SU-DHL-6 (cell line): ENCODE data around the gene TOR3A.

Experiments
- H2AFZ ChIP-seq: fragments of 200-600 bp; sonication (generic); 2 replicates; pipeline ENCODE4 v1.6.1; 2014; ENCODE audit warnings: low read depth, mild to moderate bottlenecking, moderate library complexity, mixed read lengths, antibody characterized with exemption, low read length; ENCODE audit not compliant: severe bottlenecking
- H3F3A ChIP-seq: fragments of 200-600 bp; shearing (Covaris generic); 2 replicates; pipeline ENCODE4 v1.6.0; 2016; ENCODE audit warnings: antibody characterized with exemption, mild to moderate bottlenecking; ENCODE audit not compliant: insufficient read depth
- H3K27ac ChIP-seq: fragments of 200-600 bp; sonication (generic); 2 replicates; pipeline ENCODE4 v1.5.1; 2016; ENCODE audit warnings: low read depth, mild to moderate bottlenecking, low read length, moderate library complexity, mixed read lengths
- H3K27me3 ChIP-seq: fragments of 200-600 bp; sonication (generic), shearing (Covaris generic); 2 replicates; pipeline ENCODE4 v1.6.0; 2014; ENCODE audit warnings: mild to moderate bottlenecking, low read length
- H3K36me3 ChIP-seq: fragments of 200-600 bp; sonication (generic); 2 replicates; pipeline ENCODE4 v1.6.1; 2014; ENCODE audit warnings: mild to moderate bottlenecking, low read length, mixed read lengths
- H3K4me2 ChIP-seq: fragments of 300-600, 200-600 bp; shearing (Covaris generic), sonication (generic); 2 replicates; pipeline ENCODE4 v1.6.0; 2014; ENCODE audit warnings: low read length, low read depth, mild to moderate bottlenecking; ENCODE audit not compliant: poor library complexity, severe bottlenecking
- H3K4me3 ChIP-seq: fragments of 200-600 bp; sonication (generic); 2 replicates; pipeline ENCODE4 v1.5.1; 2014; ENCODE audit warnings: antibody characterized with exemption, low read length, mild to moderate bottlenecking, mixed read lengths; ENCODE audit not compliant: insufficient read depth, poor library complexity, severe bottlenecking
- H3K79me2 ChIP-seq: fragments of 200-600 bp; sonication (generic); 2 replicates; pipeline ENCODE4 v1.6.1; 2014; ENCODE audit warnings: mild to moderate bottlenecking, low read length, moderate library complexity; ENCODE audit not compliant: insufficient read depth
- H3K9ac ChIP-seq: fragments of 200-600 bp; sonication (generic); 2 replicates; pipeline ENCODE4 v1.7.0; 2014; ENCODE audit warnings: mild to moderate bottlenecking, low read length
- H3K9me2 ChIP-seq: fragments of 200-600 bp; sonication (generic); replicated peaks from 2 replicates; pipeline ENCODE4 v1.6.1; 2014; ENCODE audit warnings: low read length; ENCODE audit not compliant: insufficient read depth
- H3K9me3 ChIP-seq: fragments of 200-600 bp; sonication (generic); 2 replicates; pipeline ENCODE4 v1.6.1; 2014; ENCODE audit warnings: low read length, mixed read lengths; ENCODE audit not compliant: insufficient read depth
- H4K20me1 ChIP-seq: fragments of 200-600 bp; sonication (generic); 2 replicates; pipeline ENCODE4 v1.6.1; 2014; ENCODE audit warnings: low read depth, mild to moderate bottlenecking, antibody characterized with exemption, low read length, moderate library complexity, mixed read lengths
- EZH2phosphoT487 ChIP-seq: fragments of 200-600 bp; sonication (generic), shearing (Covaris generic); conservative IDR thresholded peaks from 2 replicates; pipeline ENCODE4 v1.6.1; 2018; ENCODE audit warnings: mild to moderate bottlenecking, antibody characterized with exemption, low read length, moderate library complexity, mixed read lengths
- TF ChIP-seq, protein P1 (sequence below): fragments of 200-600 bp; sonication (generic); IDR thresholded peaks from one replicate; pipeline ENCODE4 v1.5.1; 2017; ENCODE audit warnings: antibody characterized with exemption, mild to moderate bottlenecking, low read length, moderate library complexity; ENCODE audit not compliant: insufficient read depth, poor library complexity, severe bottlenecking

The TOR3A gene

DNA sequence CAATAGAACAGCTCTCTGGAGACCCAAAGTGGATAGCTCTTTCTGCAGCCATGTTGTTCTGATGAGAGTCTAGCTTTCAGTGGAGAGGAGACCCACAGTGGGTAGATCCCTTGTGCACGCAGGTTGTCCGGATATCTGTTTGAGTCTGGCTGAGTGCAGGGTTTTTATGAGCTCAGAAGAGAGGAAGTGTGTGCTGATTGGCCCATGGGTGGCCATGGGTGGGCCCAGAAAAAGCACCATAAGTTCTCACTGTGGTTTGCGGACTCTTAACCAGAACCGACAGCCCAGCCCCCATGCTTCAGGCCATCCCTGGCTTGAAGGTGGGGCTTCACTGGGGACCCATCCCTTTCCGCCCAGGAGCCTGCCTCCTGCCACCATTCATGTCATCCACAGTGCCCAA is 39.2 kb upstream of the TOR3A start:
- H3K27me3 ChIP-seq: no peaks in the 10 kb centered on the region
- no peaks in the 10 kb centered on the region for H3F3A ChIP-seq
- no peak overlapping the region for H3K4me3 ChIP-seq
- H4K20me1 ChIP-seq: no peaks in the 10 kb centered on the region
- no peak overlapping the region for H3K4me2 ChIP-seq
- H3K36me3 ChIP-seq: no peaks in the 10 kb centered on the region
- H3K9me2 ChIP-seq: no peaks in the 10 kb centered on the region
- no peak overlapping the region for H3K9ac ChIP-seq
- no peak for TF ChIP-seq EZH2phosphoT487
- TF ChIP-seq, protein P1, sequence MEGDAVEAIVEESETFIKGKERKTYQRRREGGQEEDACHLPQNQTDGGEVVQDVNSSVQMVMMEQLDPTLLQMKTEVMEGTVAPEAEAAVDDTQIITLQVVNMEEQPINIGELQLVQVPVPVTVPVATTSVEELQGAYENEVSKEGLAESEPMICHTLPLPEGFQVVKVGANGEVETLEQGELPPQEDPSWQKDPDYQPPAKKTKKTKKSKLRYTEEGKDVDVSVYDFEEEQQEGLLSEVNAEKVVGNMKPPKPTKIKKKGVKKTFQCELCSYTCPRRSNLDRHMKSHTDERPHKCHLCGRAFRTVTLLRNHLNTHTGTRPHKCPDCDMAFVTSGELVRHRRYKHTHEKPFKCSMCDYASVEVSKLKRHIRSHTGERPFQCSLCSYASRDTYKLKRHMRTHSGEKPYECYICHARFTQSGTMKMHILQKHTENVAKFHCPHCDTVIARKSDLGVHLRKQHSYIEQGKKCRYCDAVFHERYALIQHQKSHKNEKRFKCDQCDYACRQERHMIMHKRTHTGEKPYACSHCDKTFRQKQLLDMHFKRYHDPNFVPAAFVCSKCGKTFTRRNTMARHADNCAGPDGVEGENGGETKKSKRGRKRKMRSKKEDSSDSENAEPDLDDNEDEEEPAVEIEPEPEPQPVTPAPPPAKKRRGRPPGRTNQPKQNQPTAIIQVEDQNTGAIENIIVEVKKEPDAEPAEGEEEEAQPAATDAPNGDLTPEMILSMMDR: no peak
- no peaks in the 10 kb centered on the region for H3K79me2 ChIP-seq
- H2AFZ ChIP-seq: no peak overlapping the region
- no peaks in the 10 kb centered on the region for H3K9me3 ChIP-seq
- no peak overlapping the region for H3K27ac ChIP-seq

DNA sequence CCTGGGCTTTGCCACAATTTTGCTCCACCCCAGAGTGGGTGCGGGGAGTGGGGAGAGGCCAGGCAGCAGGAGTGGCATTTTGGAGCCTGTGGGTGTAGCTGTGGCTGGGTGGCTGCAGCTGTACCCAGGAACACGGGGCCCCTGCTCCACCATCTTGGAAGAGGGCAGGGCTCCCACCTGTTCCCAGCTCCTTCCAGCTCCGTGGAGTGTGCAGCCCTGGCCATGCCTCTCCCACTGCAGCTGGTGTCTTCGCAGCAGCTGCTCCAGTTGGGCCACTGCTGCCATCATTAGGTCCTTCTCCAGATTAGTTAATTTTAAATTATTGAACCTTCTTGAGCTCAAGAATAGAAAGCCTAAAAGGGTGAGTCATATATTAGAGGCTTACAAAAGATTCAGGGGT is 38.6 kb upstream of the TOR3A start:
- TF ChIP-seq EZH2phosphoT487: no peak
- TF ChIP-seq, protein P1: no peak
- H3K27ac ChIP-seq: no peak overlapping the region

DNA sequence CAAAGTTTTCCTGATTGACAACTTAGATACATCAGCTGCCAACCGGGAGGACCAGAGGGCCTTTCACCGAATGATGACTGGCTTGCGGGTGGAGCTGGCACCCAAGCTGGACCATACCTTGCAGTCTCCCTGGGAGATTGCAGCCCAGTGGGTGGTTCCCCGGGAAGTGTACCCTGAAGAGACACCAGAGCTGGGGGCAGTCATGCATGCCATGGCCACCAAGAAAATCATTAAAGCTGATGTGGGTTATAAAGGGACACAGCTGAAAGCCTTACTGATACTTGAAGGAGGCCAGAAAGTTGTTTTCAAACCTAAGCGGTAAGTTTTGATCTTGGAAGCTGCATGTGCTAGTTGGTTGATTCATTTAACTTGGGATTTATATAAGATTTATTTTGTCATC is 38.0 kb upstream of the TOR3A start:
- Histone ChIP-seq H3K9ac (no peak overlapping the region), H4K20me1 (no peaks in the 10 kb centered on the region), H3K27ac (no peak overlapping the region), H2AFZ (no peak overlapping the region), H3K36me3 (no peaks in the 10 kb centered on the region), H3K79me2 (no peaks in the 10 kb centered on the region), H3K27me3 (no peaks in the 10 kb centered on the region), H3K4me2 (no peak overlapping the region), H3F3A (no peaks in the 10 kb centered on the region), H3K9me2 (no peaks in the 10 kb centered on the region), H3K4me3 (no peak overlapping the region), H3K9me3 (no peaks in the 10 kb centered on the region)
- TF ChIP-seq EZH2phosphoT487: no peak
- TF ChIP-seq, protein P1: no peak

More for the DNA sequence above, 38.6 kb upstream of the TOR3A start:
- H4K20me1 ChIP-seq: no peaks in the 10 kb centered on the region
- H3K4me3 ChIP-seq: no peak overlapping the region
- H2AFZ ChIP-seq: no peak overlapping the region
- no peak overlapping the region for H3K9ac ChIP-seq
- H3K4me2 ChIP-seq: no peak overlapping the region
- H3K27me3 ChIP-seq: no peaks in the 10 kb centered on the region
- H3F3A ChIP-seq: no peaks in the 10 kb centered on the region
- H3K36me3 ChIP-seq: no peaks in the 10 kb centered on the region
- no peaks in the 10 kb centered on the region for H3K9me2 ChIP-seq
- H3K9me3 ChIP-seq: no peaks in the 10 kb centered on the region
- H3K79me2 ChIP-seq: no peaks in the 10 kb centered on the region
